Stimulated activated CD8-positive, alpha-beta memory T cell treated with anti-CD3 and anti-CD28 coated beads, Interleukin-2, amount 100 ng/mL, for 48 hours (primary cell): Measurements from ENCODE around the gene ANKRD33.

ENCODE experiments used
- DNase-seq, 2 donors: peaks; one replicate each; pipeline ENCODE4 v3.0.0-alpha.2; 2020; ENCODE audit warnings: low read depth in 2 of 2

ANKRD33 gene

GRCh38 chr12:51917746-51918453, 30.0 kb downstream of the ANKRD33 start:
- no peak for DNase-seq

GRCh38 chr12:51920046-51920445, 32.1 kb downstream of the ANKRD33 start:
- no peak for DNase-seq

- DNase-seq: no peak
These were observed 33.3 kb downstream of the ANKRD33 start for GRCh38 chr12:51921017-51921725.

GRCh38 chr12:51922146-51922545, 34.2 kb downstream of the ANKRD33 start:
- DNase-seq: no peak

GRCh38 chr12:51922762-51923505, 35.0 kb downstream of the ANKRD33 start:
- no peak for DNase-seq

- DNase-seq: peak; percentile 45 to 55
These were observed 35.8 kb downstream of the ANKRD33 start for GRCh38 chr12:51923506-51924365.

GRCh38 chr12:51924551-51925319, 36.8 kb downstream of the ANKRD33 start:
- DNase-seq: no peak

- no peak for DNase-seq
These were observed 37.6 kb downstream of the ANKRD33 start for GRCh38 chr12:51925346-51926063.

GRCh38 chr12:51926064-51926632, 38.2 kb downstream of the ANKRD33 start:
- DNase-seq: no peak

GRCh38 chr12:51926718-51927117, 38.8 kb downstream of the ANKRD33 start:
- peak; percentile 23 to 40 for DNase-seq

- no peak for DNase-seq
These were observed 44.5 kb downstream of the ANKRD33 start for GRCh38 chr12:51932218-51933076.

GRCh38 chr12:51934080-51934479, 46.2 kb downstream of the ANKRD33 start:
- DNase-seq: no peak

GRCh38 chr12:51937926-51938325, 50.0 kb downstream of the ANKRD33 start:
- no peak for DNase-seq

- DNase-seq: no peak
These were observed 50.8 kb downstream of the ANKRD33 start for GRCh38 chr12:51938726-51939125.

- DNase-seq: no peak
These were observed 53.2 kb downstream of the ANKRD33 start for GRCh38 chr12:51941011-51941581.
